OCI-LY3 (cell line): ENCODE data around the gene HEXIM1.

Source experiments
- H2AFZ ChIP-seq: fragments of 200-600, 300-600 bp; shearing (Covaris generic); 2 replicates; pipeline ENCODE4 v1.6.0; 2014; ENCODE audit warnings: antibody characterized with exemption, low read depth, low read length
- H3K27ac ChIP-seq: fragments of 200-600, 300-600 bp; sonication (generic); 2 replicates; pipeline ENCODE4 v1.5.1; 2014; ENCODE audit warnings: mild to moderate bottlenecking, low read length, moderate library complexity, mixed read lengths
- H3K27me3 ChIP-seq: fragments of 200-600, 300-600 bp; sonication (generic); 2 replicates; pipeline ENCODE4 v1.6.1; 2014; ENCODE audit warnings: low read depth, low read length, mixed read lengths
- H3K36me3 ChIP-seq: fragments of 200-600, 300-600 bp; sonication (generic); replicated peaks from 2 replicates; pipeline ENCODE3; 2014; ENCODE audit warnings: low read depth, low read length, mixed read lengths
- H3K4me1 ChIP-seq: fragments of 300-600, 200-600 bp; sonication (generic); 2 replicates; pipeline ENCODE4 v1.6.1; 2014; ENCODE audit warnings: low read length, mixed read lengths
- H3K4me2 ChIP-seq: fragments of 200-600, 300-600 bp; sonication (generic); 2 replicates; pipeline ENCODE4 v1.6.1; 2014; ENCODE audit warnings: low read length, mixed read lengths
- H3K4me3 ChIP-seq: fragments of 300-600, 200-600 bp; sonication (generic); 2 replicates; pipeline ENCODE4 v1.5.1; 2014; ENCODE audit warnings: antibody characterized with exemption, mild to moderate bottlenecking, low read length, moderate library complexity
- H3K79me2 ChIP-seq: fragments of 300-600, 200-600 bp; shearing (Covaris generic); 2 replicates; pipeline ENCODE4 v1.6.1; 2014; ENCODE audit warnings: mild to moderate bottlenecking, low read length, mixed read lengths
- H3K9ac ChIP-seq: fragments of 300-600, 200-600 bp; shearing (Covaris generic); 2 replicates; pipeline ENCODE4 v1.6.0; 2014; ENCODE audit warnings: mild to moderate bottlenecking, low read length, moderate library complexity
- H3K9me3 ChIP-seq: fragments of 200-600, 300-600 bp; shearing (Covaris generic); 2 replicates; pipeline ENCODE4 v1.6.1; 2014; ENCODE audit warnings: low read length, mixed read lengths; ENCODE audit not compliant: insufficient read depth
- H4K20me1 ChIP-seq: fragments of 200-600, 300-600 bp; sonication (generic); 2 replicates; pipeline ENCODE4 v1.6.1; 2016; ENCODE audit warnings: low read length, mixed read lengths; ENCODE audit not compliant: insufficient read depth
- EZH2phosphoT487 ChIP-seq: fragments of 200-600 bp; shearing (Covaris generic); IDR thresholded peaks from 2 replicates; pipeline ENCODE4 v1.6.1; 2018; ENCODE audit warnings: antibody characterized with exemption, mixed run types, low read depth
- TF ChIP-seq, protein P1 (sequence below): fragments of 200-600, 300-600 bp; sonication (generic); IDR thresholded peaks from 2 replicates; pipeline ENCODE4 v1.5.1; 2014; ENCODE audit warnings: antibody characterized with exemption, low read length, low read depth

The HEXIM1 gene, protein sequence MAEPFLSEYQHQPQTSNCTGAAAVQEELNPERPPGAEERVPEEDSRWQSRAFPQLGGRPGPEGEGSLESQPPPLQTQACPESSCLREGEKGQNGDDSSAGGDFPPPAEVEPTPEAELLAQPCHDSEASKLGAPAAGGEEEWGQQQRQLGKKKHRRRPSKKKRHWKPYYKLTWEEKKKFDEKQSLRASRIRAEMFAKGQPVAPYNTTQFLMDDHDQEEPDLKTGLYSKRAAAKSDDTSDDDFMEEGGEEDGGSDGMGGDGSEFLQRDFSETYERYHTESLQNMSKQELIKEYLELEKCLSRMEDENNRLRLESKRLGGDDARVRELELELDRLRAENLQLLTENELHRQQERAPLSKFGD

DNA sequence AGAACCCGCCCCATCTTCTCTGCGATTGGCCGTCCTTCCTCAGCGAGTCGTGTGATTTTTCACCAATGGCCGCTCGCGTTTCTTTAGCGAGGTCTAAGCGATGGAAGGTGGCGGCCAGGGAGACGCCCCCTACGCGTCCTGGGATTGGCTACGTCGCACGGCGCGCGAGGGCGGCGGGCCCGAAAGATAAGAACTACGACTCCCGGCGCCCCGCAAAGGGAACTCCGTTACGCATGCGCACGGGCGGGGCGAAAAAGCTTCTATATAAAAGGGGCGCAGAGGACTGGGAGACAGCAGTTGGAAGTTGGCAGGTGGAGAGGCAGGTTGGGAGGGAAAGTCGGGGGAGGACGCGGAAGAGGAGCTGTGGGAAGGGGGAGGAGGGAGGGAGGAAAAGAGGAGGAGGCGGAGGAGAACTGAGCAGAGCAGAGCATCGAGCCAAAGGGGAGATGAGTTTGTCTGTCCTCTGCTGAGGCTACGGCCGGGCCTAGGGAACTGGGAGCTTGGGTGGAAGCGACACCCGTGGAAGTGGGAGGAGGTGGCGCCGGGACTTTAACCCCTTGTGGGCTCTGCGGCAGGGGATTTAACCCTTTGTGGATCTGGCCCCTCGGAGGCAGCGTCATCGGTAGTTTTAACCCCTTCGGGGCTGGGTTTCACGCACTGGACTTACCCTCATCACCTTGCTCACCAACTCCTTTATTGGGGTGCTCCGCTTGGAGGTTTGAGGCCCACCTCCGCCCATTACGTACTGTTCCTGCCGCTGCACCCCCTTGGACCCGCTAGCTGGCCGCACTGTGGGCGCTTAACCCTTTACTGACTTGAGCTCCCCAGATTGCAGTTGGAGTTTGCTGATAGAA, at the start of gene HEXIM1:
Gene HEXIM1 (plus strand): TSS at position 293 of the 854 bp plus-strand sequence. CDS start 716 bp downstream, outside the sequence.
- Histone ChIP-seq H3K36me3 (no peaks in the 10 kb centered on the region), H3K27ac (peak within 1 kb of the TSS; percentile 83), H2AFZ (peak within 1 kb of the TSS; percentile 70), H3K4me1 (peaks cover 22% of the 10 kb centered on the region), H3K79me2 (peaks cover 27% of the 10 kb centered on the region), H4K20me1 (peaks cover 13% of the 10 kb centered on the region), H3K27me3 (no peaks in the 10 kb centered on the region), H3K9me3 (no peaks in the 10 kb centered on the region), H3K9ac (peak within 1 kb of the TSS; percentile 79), H3K4me2 (peak within 1 kb of the TSS; percentile 95), H3K4me3 (peak within 1 kb of the TSS; percentile 86)
- no peak for TF ChIP-seq EZH2phosphoT487
- TF ChIP-seq, protein P1, sequence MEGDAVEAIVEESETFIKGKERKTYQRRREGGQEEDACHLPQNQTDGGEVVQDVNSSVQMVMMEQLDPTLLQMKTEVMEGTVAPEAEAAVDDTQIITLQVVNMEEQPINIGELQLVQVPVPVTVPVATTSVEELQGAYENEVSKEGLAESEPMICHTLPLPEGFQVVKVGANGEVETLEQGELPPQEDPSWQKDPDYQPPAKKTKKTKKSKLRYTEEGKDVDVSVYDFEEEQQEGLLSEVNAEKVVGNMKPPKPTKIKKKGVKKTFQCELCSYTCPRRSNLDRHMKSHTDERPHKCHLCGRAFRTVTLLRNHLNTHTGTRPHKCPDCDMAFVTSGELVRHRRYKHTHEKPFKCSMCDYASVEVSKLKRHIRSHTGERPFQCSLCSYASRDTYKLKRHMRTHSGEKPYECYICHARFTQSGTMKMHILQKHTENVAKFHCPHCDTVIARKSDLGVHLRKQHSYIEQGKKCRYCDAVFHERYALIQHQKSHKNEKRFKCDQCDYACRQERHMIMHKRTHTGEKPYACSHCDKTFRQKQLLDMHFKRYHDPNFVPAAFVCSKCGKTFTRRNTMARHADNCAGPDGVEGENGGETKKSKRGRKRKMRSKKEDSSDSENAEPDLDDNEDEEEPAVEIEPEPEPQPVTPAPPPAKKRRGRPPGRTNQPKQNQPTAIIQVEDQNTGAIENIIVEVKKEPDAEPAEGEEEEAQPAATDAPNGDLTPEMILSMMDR: no peak

DNA sequence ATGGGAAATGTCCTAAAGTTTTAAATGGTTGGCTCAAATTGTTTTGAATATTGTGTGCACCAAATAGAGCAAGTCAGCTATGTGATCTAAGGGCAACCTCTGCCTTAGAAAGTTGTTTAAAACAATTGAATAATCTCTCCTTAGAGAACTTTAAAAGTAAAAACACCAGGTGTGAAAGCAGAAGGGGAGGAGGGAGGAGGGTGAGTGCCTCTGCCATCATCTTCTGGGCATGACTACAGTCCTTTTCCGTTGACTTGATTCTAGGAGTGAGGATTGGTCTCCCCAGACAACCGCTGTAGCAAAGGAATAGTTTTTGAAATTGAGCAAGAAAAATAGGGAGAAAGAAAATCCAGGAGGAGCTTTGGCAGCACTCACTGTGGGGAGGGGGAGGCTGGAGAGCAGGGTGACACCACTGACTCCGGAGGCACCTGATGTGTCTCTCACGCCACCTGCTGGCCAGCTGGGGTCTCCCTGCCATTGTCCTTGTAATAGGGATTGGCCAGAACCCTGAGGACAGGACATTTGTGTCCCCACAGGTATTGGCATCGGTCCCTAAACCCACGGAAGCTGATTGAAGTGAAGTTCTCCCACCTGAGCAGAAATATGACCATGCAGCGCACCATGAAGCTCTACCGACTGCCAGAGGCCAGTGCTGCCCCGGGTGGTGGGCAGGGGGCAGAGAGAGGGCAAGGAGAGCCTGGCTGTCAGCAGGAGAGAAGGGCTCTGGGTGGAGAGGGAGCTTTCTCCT, 49.2 kb upstream of the HEXIM1 start:
- Histone ChIP-seq H2AFZ (no peak overlapping the region), H3K27me3 (no peaks in the 10 kb centered on the region), H3K27ac (no peak overlapping the region), H3K9ac (no peak overlapping the region), H3K36me3 (peaks cover 58% of the 10 kb centered on the region), H4K20me1 (no peaks in the 10 kb centered on the region), H3K79me2 (peaks cover 7% of the 10 kb centered on the region; the same call in 1 of the 2 replicates), H3K9me3 (no peaks in the 10 kb centered on the region), H3K4me3 (no peak overlapping the region), H3K4me2 (no peak overlapping the region), H3K4me1 (peaks cover 15% of the 10 kb centered on the region)
- TF ChIP-seq, protein P1: peak; percentile 87
- no peak for TF ChIP-seq EZH2phosphoT487

DNA sequence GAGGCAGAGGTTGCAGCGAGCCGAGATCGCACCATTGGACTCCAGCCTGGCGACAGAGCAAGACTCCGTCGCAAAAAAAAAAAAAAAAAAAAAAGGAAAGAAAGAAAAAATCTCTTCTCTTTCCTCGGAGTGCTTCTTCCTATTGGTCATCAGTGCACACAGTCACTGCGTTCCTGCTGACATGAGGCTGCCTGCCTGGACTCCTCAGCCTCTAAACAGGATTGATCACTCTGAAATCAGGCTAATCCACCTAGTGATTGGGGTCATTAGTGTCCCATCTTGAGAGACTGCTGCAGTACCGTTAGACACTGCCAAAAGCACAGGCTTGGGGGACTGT, 46.8 kb upstream of the HEXIM1 start:
- no peak overlapping the region for H2AFZ ChIP-seq
- peaks cover 3% of the 10 kb centered on the region for H3K4me1 ChIP-seq
- H3K4me3 ChIP-seq: no peak overlapping the region
- no peak overlapping the region for H3K9ac ChIP-seq
- H3K36me3 ChIP-seq: peaks cover 76% of the 10 kb centered on the region
- peaks cover 6% of the 10 kb centered on the region; the same call in 1 of the 2 replicates for H3K79me2 ChIP-seq
- H4K20me1 ChIP-seq: no peaks in the 10 kb centered on the region
- H3K27ac ChIP-seq: no peak overlapping the region
- no peaks in the 10 kb centered on the region for H3K27me3 ChIP-seq
- no peaks in the 10 kb centered on the region for H3K9me3 ChIP-seq
- no peak overlapping the region for H3K4me2 ChIP-seq
- no peak for TF ChIP-seq EZH2phosphoT487
- TF ChIP-seq, protein P1: no peak
